ENCODE results near the gene PSMD12. TPM values are rescaled to one million over a fixed set of nuclear protein-coding genes. Genes with fewer than 3 reads are reported as not detected.

The PSMD12 gene
- total RNA-seq, 1 experiment from 2014 or later = 90.5 TPM

DNA sequence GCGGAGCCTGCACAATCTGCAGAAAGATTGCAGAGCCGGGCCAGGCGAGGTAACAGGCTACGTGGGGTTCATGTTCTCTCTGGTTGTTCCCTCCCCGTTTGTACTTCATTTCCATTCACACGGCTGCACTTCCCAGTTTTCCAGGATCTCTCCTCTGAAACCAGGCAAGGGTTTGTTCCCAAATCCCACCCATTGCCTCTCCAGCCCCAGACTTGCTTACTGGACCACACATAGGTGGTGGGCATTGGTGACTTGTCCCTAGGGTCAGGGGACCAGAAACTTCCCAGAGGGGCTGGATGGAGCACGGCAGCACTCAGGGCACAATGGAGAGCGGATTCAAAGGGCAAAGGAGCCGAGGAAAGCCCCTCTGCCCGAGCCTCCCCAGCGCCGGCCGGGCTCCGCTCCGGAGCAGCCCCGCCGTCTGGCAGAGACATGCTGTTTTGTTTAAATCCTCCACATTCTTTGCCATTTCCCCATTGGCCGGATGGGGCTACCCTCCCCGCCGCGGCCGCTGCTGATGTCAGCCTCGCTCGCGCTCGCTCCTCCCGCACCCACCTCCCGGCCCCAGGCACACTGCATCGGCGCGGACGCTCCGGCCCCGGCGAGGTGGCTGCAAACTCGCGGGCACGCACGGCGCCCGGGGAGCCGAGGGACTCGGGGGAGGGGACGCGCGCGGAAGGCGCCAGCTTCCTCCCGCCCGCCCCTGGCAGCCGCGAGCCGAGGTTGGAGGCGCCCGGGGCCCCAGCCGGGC lies 10.5 kb upstream of the PSMD12 start, which contains the start of gene PITPNC1:
PITPNC1 (plus strand) TSS at position 545 of the 751 bp plus-strand sequence.
- Histone ChIP-seq H3K27me3 (ENCODE audit: insufficient read depth, low read length) (no peaks in the 10 kb centered on the region), H3K4ac (ENCODE audit: low read depth, low read length) (no peak within 1 kb of the TSS; the same call in 1 of the 2 replicates), H3K56ac (ENCODE audit: insufficient read length, low read depth, low read length) (no peak within 1 kb of the TSS), H3K9me3 (ENCODE audit: control insufficient read depth, low read depth, low read length) (no peaks in the 10 kb centered on the region), H3K23me2 (ENCODE audit: insufficient read length, low read depth, low read length, poor library complexity, severe bottlenecking) (peaks cover 11% of the 10 kb centered on the region), H3K79me1 (ENCODE audit: insufficient read depth, low read depth, low read length, poor library complexity, severe bottlenecking) (no peaks in the 10 kb centered on the region), H2BK12ac (ENCODE audit: insufficient read length, low read depth, low read length) (peak within 1 kb of the TSS; percentile 41), H4K20me1 (ENCODE audit: control insufficient read depth, insufficient read depth, insufficient read length) (no peaks in the 10 kb centered on the region), H2BK15ac (ENCODE audit: low read depth, low read length) (no peak within 1 kb of the TSS; the same call in 1 of the 2 replicates), H2BK5ac (ENCODE audit: insufficient read length, low read length) (no peak within 1 kb of the TSS), H4K5ac (ENCODE audit: insufficient read length, low read depth, low read length) (no peak within 1 kb of the TSS), H4K8ac (replicated peaks; ENCODE audit: insufficient read length, low read depth, low read length) (no peak within 1 kb of the TSS), H3K27ac (ENCODE audit: insufficient read length, low read depth, low read length) (peak within 1 kb of the TSS; percentile 72), H3K4me2 (ENCODE audit: insufficient read depth, insufficient read length, low read length) (peak within 1 kb of the TSS; percentile 100), H2AFZ (ENCODE audit: low read length) (peak within 1 kb of the TSS; percentile 76), H3T11ph (ENCODE audit: low read length) (no peak within 1 kb of the TSS), H4K91ac (ENCODE audit: insufficient read length, low read depth, low read length) (no peak within 1 kb of the TSS), H2AK5ac (ENCODE audit: insufficient read length, low read length) (no peak within 1 kb of the TSS), H3K9ac (ENCODE audit: extremely low read depth, insufficient read length, low read length) (peak within 1 kb of the TSS; percentile 93), H3K4me1 (ENCODE audit: insufficient read depth, low read length) (peaks cover 2% of the 10 kb centered on the region; the same call in 1 of the 2 replicates), H2BK20ac (ENCODE audit: low read depth, low read length, poor library complexity, severe bottlenecking) (no peak within 1 kb of the TSS), H2BK120ac (ENCODE audit: low read depth, low read length, poor library complexity, severe bottlenecking) (peak within 1 kb of the TSS; percentile 79), H3K79me2 (ENCODE audit: insufficient read depth, low read length) (peaks cover 3% of the 10 kb centered on the region; the same call in 1 of the 2 replicates), H3K23ac (ENCODE audit: insufficient read length, low read depth, low read length) (no peak within 1 kb of the TSS), H3K14ac (ENCODE audit: insufficient read depth, low read length) (peak within 1 kb of the TSS; percentile 97), H3K18ac (ENCODE audit: insufficient read length, low read depth, low read length) (peak within 1 kb of the TSS; percentile 74)
- Mint-ChIP-seq H3K4me1 (peaks cover 31 to 34% of the 10 kb centered on the region in 2 experiments), H3K4me3 (peak within 1 kb of the TSS; percentile 84 to 88), H3K9me3 (peaks cover 8 to 12% of the 10 kb centered on the region in 2 experiments), H3K27ac (peak within 1 kb of the TSS; percentile 90 to 97 (median 96)), H3K36me3 (ENCODE audit: insufficient read depth in 1 of 3, low read depth in 3 of 3) (peaks cover 17 to 20% (median 18%) of the 10 kb centered on the region in 3 experiments), H3K27me3 (ENCODE audit: low read depth) (no peaks in the 10 kb centered on the region)
- TF ChIP-seq CTCF (conservative IDR thresholded peaks at IDR 0.05) = no peak
- peak; percentile 91 for DNase-seq
- no CpG with 5 or more reads among the region's 56 CpGs for WGBS (ENCODE audit: extremely low coverage, insufficient read length, low lambda C conversion rate)

All from H9 (cell line).